Osteoblast (primary cell): ENCODE results near the gene PRADC1. TPM values are rescaled to one million over a fixed set of nuclear protein-coding genes. Genes with fewer than 3 reads are reported as not detected.
"Not testable (repeated sequence)": the region's sequence is repeated elsewhere in the genome, so short reads cannot be mapped to it uniquely, and the experiment has no call there.

ENCODE experiments used
- DNase-seq: peaks from one replicate; pipeline ENCODE4 v3.0.0; 2011; ENCODE audit warnings: low spot score, mixed read lengths; ENCODE audit not compliant: insufficient read length; ENCODE audit errors: missing footprints
- H2AFZ ChIP-seq: 2 replicates; pipeline ENCODE4 v1.6.0; 2011; ENCODE audit warnings: mild to moderate bottlenecking, low read length
- H3K27ac ChIP-seq: 2 replicates; pipeline ENCODE4 v1.5.1; 2011; ENCODE audit warnings: mild to moderate bottlenecking, low read depth, low read length, moderate library complexity
- H3K27me3 ChIP-seq: 2 replicates; pipeline ENCODE4 v1.6.0; 2012; ENCODE audit warnings: mild to moderate bottlenecking, control low read depth, inconsistent platforms, low read length, moderate library complexity; ENCODE audit not compliant: insufficient read depth
- H3K36me3 ChIP-seq: 2 replicates; pipeline ENCODE4 v1.5.1; 2011; ENCODE audit warnings: mild to moderate bottlenecking, low read length, control low read depth, moderate library complexity; ENCODE audit not compliant: insufficient read depth
- H3K4me1 ChIP-seq: 2 replicates; pipeline ENCODE4 v1.5.1; 2011; ENCODE audit warnings: mild to moderate bottlenecking, low read length, control low read depth, moderate library complexity; ENCODE audit not compliant: insufficient read depth
- H3K4me2 ChIP-seq: 2 replicates; pipeline ENCODE4 v1.6.0; 2011; ENCODE audit warnings: mild to moderate bottlenecking, low read length; ENCODE audit not compliant: insufficient read depth
- H3K4me3 ChIP-seq: fragments of 200-600 bp; sonication (generic); 3 replicates; pipeline ENCODE4 v1.5.1; 2012; ENCODE audit warnings: mild to moderate bottlenecking, low read length, inconsistent platforms; ENCODE audit not compliant: insufficient read depth
- H3K79me2 ChIP-seq: 2 replicates; pipeline ENCODE4 v1.6.0; 2012; ENCODE audit warnings: mild to moderate bottlenecking, low read length, control low read depth, inconsistent platforms; ENCODE audit not compliant: insufficient read depth
- H3K9me3 ChIP-seq: 2 replicates; pipeline ENCODE4 v1.5.1; 2011; ENCODE audit warnings: low read depth, low read length, control low read depth
- H4K20me1 ChIP-seq: 2 replicates; pipeline ENCODE4 v1.6.0; 2012; ENCODE audit warnings: mild to moderate bottlenecking, low read length, control low read depth; ENCODE audit not compliant: insufficient read depth
- total RNA-seq: library from RNA; depleted of rRNA; stranded (reverse); fragments of >200 nt; gene quantifications from 2 replicates; pipeline ENCODE4 v1.2.3, GENCODE V29; 2012
- TF ChIP-seq, protein P1 (sequence below): IDR thresholded peaks from 2 replicates; pipeline ENCODE4 v1.5.1; 2011; ENCODE audit warnings: mild to moderate bottlenecking, low read depth, low read length, moderate library complexity; ENCODE audit errors: extremely low read depth

The PRADC1 gene
- total RNA-seq, 1 donor, result 15.9 TPM

DNA sequence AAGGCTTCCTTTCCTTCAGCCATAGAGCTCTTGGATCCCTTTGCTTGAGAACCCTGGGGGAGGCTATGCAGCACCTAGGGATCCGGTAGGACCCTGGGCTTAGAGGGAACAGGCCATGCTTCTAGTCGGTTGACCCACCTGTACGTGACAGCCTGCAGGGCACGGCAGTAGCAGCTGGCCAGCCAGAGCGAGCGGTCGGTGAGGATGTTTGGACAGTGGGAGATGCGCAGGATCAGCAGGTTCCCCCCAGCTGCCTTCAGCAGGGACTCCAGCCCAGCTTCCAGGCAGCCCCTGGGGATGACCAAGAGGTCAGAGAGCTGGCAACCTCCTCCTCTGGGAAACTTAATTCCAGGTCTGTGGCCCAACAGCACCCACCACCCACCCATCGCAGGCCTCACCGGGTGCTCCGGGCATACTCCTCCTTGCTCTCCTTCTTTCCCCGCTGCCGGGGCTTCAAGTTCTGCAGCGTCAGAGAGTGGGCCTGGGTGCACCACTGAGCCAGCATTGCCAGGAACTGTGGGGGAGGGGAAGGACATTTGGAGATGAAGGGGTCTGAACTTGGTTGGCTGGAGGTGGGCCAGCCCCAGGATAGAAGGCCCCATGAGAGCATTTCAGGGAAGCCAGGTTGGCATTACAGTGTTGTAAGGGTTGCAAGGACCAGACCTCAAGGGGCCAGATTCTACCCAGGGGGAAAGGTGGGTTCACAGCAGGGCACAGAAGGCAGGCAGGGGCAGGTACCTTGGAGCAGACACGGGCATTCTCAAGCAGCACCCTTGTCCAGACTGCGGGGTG lies 30.7 kb upstream of the PRADC1 start:
- TF ChIP-seq, protein P1, sequence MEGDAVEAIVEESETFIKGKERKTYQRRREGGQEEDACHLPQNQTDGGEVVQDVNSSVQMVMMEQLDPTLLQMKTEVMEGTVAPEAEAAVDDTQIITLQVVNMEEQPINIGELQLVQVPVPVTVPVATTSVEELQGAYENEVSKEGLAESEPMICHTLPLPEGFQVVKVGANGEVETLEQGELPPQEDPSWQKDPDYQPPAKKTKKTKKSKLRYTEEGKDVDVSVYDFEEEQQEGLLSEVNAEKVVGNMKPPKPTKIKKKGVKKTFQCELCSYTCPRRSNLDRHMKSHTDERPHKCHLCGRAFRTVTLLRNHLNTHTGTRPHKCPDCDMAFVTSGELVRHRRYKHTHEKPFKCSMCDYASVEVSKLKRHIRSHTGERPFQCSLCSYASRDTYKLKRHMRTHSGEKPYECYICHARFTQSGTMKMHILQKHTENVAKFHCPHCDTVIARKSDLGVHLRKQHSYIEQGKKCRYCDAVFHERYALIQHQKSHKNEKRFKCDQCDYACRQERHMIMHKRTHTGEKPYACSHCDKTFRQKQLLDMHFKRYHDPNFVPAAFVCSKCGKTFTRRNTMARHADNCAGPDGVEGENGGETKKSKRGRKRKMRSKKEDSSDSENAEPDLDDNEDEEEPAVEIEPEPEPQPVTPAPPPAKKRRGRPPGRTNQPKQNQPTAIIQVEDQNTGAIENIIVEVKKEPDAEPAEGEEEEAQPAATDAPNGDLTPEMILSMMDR, result no peak
- Histone ChIP-seq H3K9me3 (no peaks in the 10 kb centered on the region), H3K79me2 (no peaks in the 10 kb centered on the region), H3K36me3 (no peaks in the 10 kb centered on the region), H3K4me3 (no peak overlapping the region), H3K27me3 (peaks cover 19% of the 10 kb centered on the region), H2AFZ (no peak overlapping the region), H4K20me1 (no peaks in the 10 kb centered on the region), H3K4me2 (no peak overlapping the region), H3K4me1 (no peaks in the 10 kb centered on the region), H3K27ac (no peak overlapping the region)
- peak; percentile 68 for DNase-seq

DNA sequence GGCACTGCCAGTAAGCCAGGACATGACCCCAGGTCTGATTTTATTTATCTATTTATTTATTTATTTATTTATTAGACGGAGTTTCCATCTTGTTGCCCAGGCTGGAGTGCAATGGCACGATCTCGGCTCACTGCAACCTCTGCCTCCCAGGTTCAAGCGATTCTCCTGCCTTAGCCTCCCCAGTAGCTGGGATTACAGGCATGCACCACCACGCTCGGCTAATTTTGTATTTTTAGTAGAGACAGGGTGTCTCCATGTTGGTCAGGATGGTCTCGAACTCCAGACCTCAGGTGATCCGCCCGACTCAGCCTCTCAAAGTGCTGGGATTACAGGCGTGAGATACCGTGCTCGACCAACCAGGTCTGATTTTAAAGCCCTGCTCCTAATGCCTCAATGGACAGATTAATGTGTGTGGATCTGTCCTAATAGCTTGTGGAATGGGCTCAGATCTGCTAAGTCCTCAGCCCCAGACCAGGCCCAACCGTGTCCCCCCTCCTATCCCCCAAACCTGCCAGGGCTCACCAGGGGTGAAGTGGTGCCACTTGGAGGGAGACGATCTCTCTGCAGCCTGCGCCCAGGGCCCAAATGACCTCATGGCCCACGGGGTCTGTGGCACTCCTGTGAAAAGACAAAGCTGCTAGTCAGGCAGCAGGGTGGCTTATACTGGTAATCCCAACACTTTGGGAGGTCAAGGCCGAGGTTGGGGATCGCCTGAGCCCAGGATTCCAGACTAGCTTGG lies 29.8 kb upstream of the PRADC1 start:
- not testable (repeated sequence) for H3K4me2 ChIP-seq, H3K4me3 ChIP-seq, H3K79me2 ChIP-seq, H3K9me3 ChIP-seq, H3K4me1 ChIP-seq, H3K27me3 ChIP-seq, H3K36me3 ChIP-seq, H2AFZ ChIP-seq, H4K20me1 ChIP-seq, H3K27ac ChIP-seq
- peak; percentile 64 for DNase-seq

DNA sequence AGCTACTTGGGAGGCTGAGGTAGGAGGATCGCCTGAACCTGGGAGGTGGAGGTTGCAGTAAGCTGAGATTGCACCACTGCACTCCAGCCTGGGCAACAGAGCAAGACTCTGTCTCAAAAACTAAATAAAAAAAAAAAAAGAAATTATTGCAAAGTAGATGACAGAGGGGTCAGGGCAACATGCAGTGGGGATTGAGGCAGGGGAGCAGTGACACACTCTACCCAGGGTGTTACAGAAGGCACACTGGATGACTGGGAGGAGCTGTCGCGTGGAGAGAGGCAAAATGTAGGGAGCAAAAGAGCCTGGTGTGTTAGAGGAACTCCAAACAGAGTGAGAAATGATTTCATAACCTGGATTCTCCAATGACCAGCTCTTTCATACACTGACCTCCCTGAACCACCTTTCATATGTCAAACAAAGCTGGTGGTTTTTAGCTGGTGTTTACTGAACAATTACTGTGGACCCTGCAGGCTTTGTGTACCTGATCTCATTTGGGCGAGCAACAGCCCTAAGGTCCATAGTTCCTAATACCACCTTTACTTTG lies 29.1 kb upstream of the PRADC1 start:
- Histone ChIP-seq H3K4me3 (no peak overlapping the region), H3K79me2 (no peaks in the 10 kb centered on the region), H3K4me1 (no peaks in the 10 kb centered on the region), H2AFZ (no peak overlapping the region), H3K27ac (no peak overlapping the region), H3K4me2 (no peak overlapping the region), H4K20me1 (no peaks in the 10 kb centered on the region), H3K9me3 (no peaks in the 10 kb centered on the region), H3K36me3 (no peaks in the 10 kb centered on the region), H3K27me3 (peaks cover 3% of the 10 kb centered on the region)
- TF ChIP-seq, protein P1, result no peak
- no peak for DNase-seq

GRCh38 chr2:73260338-73260984 lies 27.4 kb upstream of the PRADC1 start:
- Histone ChIP-seq H3K79me2 (no peaks in the 10 kb centered on the region), H3K4me2 (no peak overlapping the region), H3K9me3 (no peaks in the 10 kb centered on the region), H3K4me3 (no peak overlapping the region), H3K27me3 (no peaks in the 10 kb centered on the region), H2AFZ (no peak overlapping the region), H3K36me3 (no peaks in the 10 kb centered on the region), H3K4me1 (no peaks in the 10 kb centered on the region), H4K20me1 (peaks cover 4% of the 10 kb centered on the region), H3K27ac (no peak overlapping the region)
- DNase-seq, result peak; percentile 98
- TF ChIP-seq, protein P1, result peak; percentile 55
